Measurements from ENCODE around the gene EXD2. TPM values are rescaled to one million over a fixed set of nuclear protein-coding genes. Genes with fewer than 3 reads are reported as not detected.
"Not testable (repeated sequence)": the region's sequence is repeated elsewhere in the genome, so short reads cannot be mapped to it uniquely, and the experiment has no call there.

Gene EXD2
- total RNA-seq, 1 donor from 2014 or later: 26.2 TPM

GRCh38 chr14:69156224-69156623 lies 35.1 kb upstream of the EXD2 start:
- TF ChIP-seq CTCF (conservative IDR thresholded peaks at IDR 0.05): no peak
- DNase-seq (ENCODE audit: extremely low spot score, unreplicated experiment): no peak
- Mint-ChIP-seq H3K27ac (no peak overlapping the region), H3K9me3 (no peaks in the 10 kb centered on the region), H3K36me3 (no peaks in the 10 kb centered on the region), H3K27me3 (peaks cover 26% of the 10 kb centered on the region), H3K4me3 (no peak overlapping the region), H3K4me1 (ENCODE audit: unreplicated experiment) (peaks cover 6% of the 10 kb centered on the region)

GRCh38 chr14:69161590-69161989 lies 29.7 kb upstream of the EXD2 start:
- TF ChIP-seq CTCF (conservative IDR thresholded peaks at IDR 0.05): no peak
- H3K27me3 Mint-ChIP-seq: peaks cover 34% of the 10 kb centered on the region
- no peak overlapping the region for H3K4me3 Mint-ChIP-seq
- H3K27ac Mint-ChIP-seq: no peak overlapping the region
- H3K4me1 Mint-ChIP-seq (ENCODE audit: unreplicated experiment): no peaks in the 10 kb centered on the region
- no peak for DNase-seq (ENCODE audit: extremely low spot score, unreplicated experiment)
- no peaks in the 10 kb centered on the region for H3K36me3 Mint-ChIP-seq
- peaks cover 7% of the 10 kb centered on the region for H3K9me3 Mint-ChIP-seq

GRCh38 chr14:69165787-69166186 lies 25.5 kb upstream of the EXD2 start:
- not testable (repeated sequence) for H3K9me3 Mint-ChIP-seq; H3K4me3 Mint-ChIP-seq; H3K36me3 Mint-ChIP-seq; H3K4me1 Mint-ChIP-seq (ENCODE audit: unreplicated experiment); H3K27ac Mint-ChIP-seq; DNase-seq (ENCODE audit: extremely low spot score, unreplicated experiment)
- peaks cover 16% of the 10 kb centered on the region for H3K27me3 Mint-ChIP-seq

GRCh38 chr14:69170839-69171238 lies 20.5 kb upstream of the EXD2 start:
- TF ChIP-seq CTCF (conservative IDR thresholded peaks at IDR 0.05): no peak
- no peak for DNase-seq (ENCODE audit: extremely low spot score, unreplicated experiment)
- Mint-ChIP-seq H3K9me3 (no peaks in the 10 kb centered on the region), H3K4me3 (no peak overlapping the region), H3K27me3 (peaks cover 4% of the 10 kb centered on the region), H3K36me3 (no peaks in the 10 kb centered on the region), H3K27ac (no peak overlapping the region), H3K4me1 (ENCODE audit: unreplicated experiment) (no peaks in the 10 kb centered on the region)

GRCh38 chr14:69171569-69171968 lies 19.7 kb upstream of the EXD2 start:
- TF ChIP-seq CTCF (conservative IDR thresholded peaks at IDR 0.05): no peak
- Mint-ChIP-seq H3K4me1 (ENCODE audit: unreplicated experiment) (no peaks in the 10 kb centered on the region), H3K9me3 (no peaks in the 10 kb centered on the region), H3K27ac (no peak overlapping the region), H3K4me3 (no peak overlapping the region), H3K36me3 (no peaks in the 10 kb centered on the region), H3K27me3 (peaks cover 5% of the 10 kb centered on the region)
- no peak for DNase-seq (ENCODE audit: extremely low spot score, unreplicated experiment)

GRCh38 chr14:69175130-69175529 lies 16.2 kb upstream of the EXD2 start:
- TF ChIP-seq CTCF (conservative IDR thresholded peaks at IDR 0.05): no peak
- H3K9me3 Mint-ChIP-seq: no peaks in the 10 kb centered on the region
- H3K36me3 Mint-ChIP-seq: no peaks in the 10 kb centered on the region
- peaks cover 13% of the 10 kb centered on the region for H3K27me3 Mint-ChIP-seq
- H3K4me3 Mint-ChIP-seq: no peak overlapping the region
- no peak for DNase-seq (ENCODE audit: extremely low spot score, unreplicated experiment)
- H3K4me1 Mint-ChIP-seq (ENCODE audit: unreplicated experiment): no peaks in the 10 kb centered on the region
- no peak overlapping the region for H3K27ac Mint-ChIP-seq

All from type B pancreatic cell (in vitro differentiated cells).